IMR-90 (cell line): ENCODE measurements around the gene ATP6V1F. TPM values are rescaled to one million over a fixed set of nuclear protein-coding genes. Genes with fewer than 3 reads are reported as not detected.

ENCODE experiments used
- ATAC-seq: fragments of 200-7000 bp; cut with Tn5 transposase; 2 replicates; pipeline ENCODE4 v1.9.1; 2020; ENCODE audit warnings: low read depth, mild to moderate bottlenecking, moderate library complexity
- BruUV-seq: library from RNA; stranded (reverse); fragments of 400-500 nt; replicated peaks from 2 replicates; lab custom pipeline; 2021; lab: Mats Ljungman, UMichigan
- CTCF ChIA-PET: fragments of 300-600 bp; formaldehyde crosslinking; extraction: SDS; loops from one replicate; lab custom pipeline; 2021; ENCODE audit warnings: antibody characterized with exemption; lab: Yijun Ruan, JAX
- POLR2A ChIA-PET: fragments of 300-600 bp; sonication (Branson Sonifier 250); formaldehyde crosslinking; loops from one replicate; lab custom pipeline; 2022; ENCODE audit warnings: antibody characterized with exemption; ENCODE audit not compliant: unreplicated experiment; lab: Charles Lee
- DNase-seq: peaks from one replicate; pipeline ENCODE4 v3.0.0; 2013
- H2AFZ ChIP-seq: replicated peaks from 2 replicates; pipeline ENCODE3; 2013; ENCODE audit warnings: low read length, mild to moderate bottlenecking; ENCODE audit not compliant: poor library complexity
- H2AK5ac ChIP-seq: 2 replicates; pipeline ENCODE4 v1.6.1; 2013; ENCODE audit warnings: low read depth, low read length, inconsistent platforms
- H2AK9ac ChIP-seq: replicated peaks from 2 replicates; pipeline ENCODE3; 2013; ENCODE audit warnings: mild to moderate bottlenecking, low read depth, low read length, moderate library complexity; ENCODE audit not compliant: poor library complexity
- H2BK120ac ChIP-seq: 2 replicates; pipeline ENCODE4 v1.6.1; 2013; ENCODE audit warnings: low read depth, low read length, inconsistent platforms
- H2BK15ac ChIP-seq: 3 replicates; pipeline ENCODE4 v1.6.1; 2013; ENCODE audit warnings: low read depth, low read length, inconsistent platforms
- H2BK20ac ChIP-seq: 2 replicates; pipeline ENCODE4 v1.6.1; 2013; ENCODE audit warnings: low read depth, mild to moderate bottlenecking, inconsistent platforms, low read length, moderate library complexity
- H2BK5ac ChIP-seq: 2 replicates; pipeline ENCODE4 v1.6.1; 2013; ENCODE audit warnings: mild to moderate bottlenecking, low read depth, low read length, inconsistent platforms; ENCODE audit not compliant: poor library complexity, severe bottlenecking
- H3K14ac ChIP-seq: replicated peaks from 2 replicates; pipeline ENCODE4 v1.6.1; 2013; ENCODE audit warnings: low read depth, low read length, inconsistent platforms
- H3K18ac ChIP-seq: 2 replicates; pipeline ENCODE4 v1.6.1; 2013; ENCODE audit warnings: low read depth, low read length, control low read depth
- H3K23ac ChIP-seq: 2 replicates; pipeline ENCODE4 v1.6.1; 2013; ENCODE audit warnings: low read depth, low read length, inconsistent platforms
- H3K27ac ChIP-seq: 2 replicates; pipeline ENCODE4 v1.5.1; 2013; ENCODE audit warnings: mild to moderate bottlenecking, control low read depth, low read length; ENCODE audit not compliant: insufficient read depth
- H3K27me3 ChIP-seq: 2 replicates; pipeline ENCODE4 v1.6.1; 2013; ENCODE audit warnings: low read length; ENCODE audit not compliant: control insufficient read depth, insufficient read depth
- H3K36me3 ChIP-seq: 2 replicates; pipeline ENCODE4 v1.6.1; 2013; ENCODE audit warnings: low read length, mixed read lengths; ENCODE audit not compliant: control insufficient read depth, insufficient read depth
- H3K4ac ChIP-seq: 2 replicates; pipeline ENCODE4 v1.6.1; 2013; ENCODE audit warnings: low read depth, low read length, inconsistent platforms
- H3K4me1 ChIP-seq: 2 replicates; pipeline ENCODE4 v1.6.1; 2013; ENCODE audit warnings: low read length, mixed read lengths; ENCODE audit not compliant: control insufficient read depth, insufficient read depth
- H3K4me2 ChIP-seq: 2 replicates; pipeline ENCODE4 v1.6.1; 2013; ENCODE audit warnings: low read depth, mild to moderate bottlenecking, control low read depth, low read length, moderate library complexity
- H3K4me3 ChIP-seq: 2 replicates; pipeline ENCODE4 v1.5.1; 2013; ENCODE audit warnings: low read depth, mild to moderate bottlenecking, control low read depth, low read length, moderate library complexity; ENCODE audit not compliant: insufficient read depth
- H3K56ac ChIP-seq: 2 replicates; pipeline ENCODE4 v1.6.1; 2013; ENCODE audit warnings: low read length, inconsistent platforms; ENCODE audit not compliant: insufficient read depth; ENCODE audit errors: extremely low read depth
- H3K79me1 ChIP-seq, 2 experiments: 2 replicates each; pipeline ENCODE4 v1.6.1; 2013; ENCODE audit warnings: low read length in 2 of 2, inconsistent platforms in 1 of 2, low read depth in 1 of 2
- H3K9ac ChIP-seq: 2 replicates; pipeline ENCODE4 v1.6.1; 2013; ENCODE audit warnings: low read depth, low read length, control low read depth
- H3K9me1 ChIP-seq: 2 replicates; pipeline ENCODE4 v1.6.1; 2013; ENCODE audit warnings: low read length, inconsistent platforms; ENCODE audit not compliant: insufficient read depth
- H3K9me3 ChIP-seq: 2 replicates; pipeline ENCODE4 v1.6.1; 2013; ENCODE audit warnings: low read length; ENCODE audit not compliant: control insufficient read depth, insufficient read depth
- H4K20me1 ChIP-seq: 2 replicates; pipeline ENCODE4 v1.6.1; 2013; ENCODE audit warnings: low read length, inconsistent platforms; ENCODE audit not compliant: insufficient read depth
- H4K5ac ChIP-seq: 2 replicates; pipeline ENCODE4 v1.6.1; 2013; ENCODE audit warnings: mild to moderate bottlenecking, low read depth, low read length, control low read depth
- H4K8ac ChIP-seq, 2 experiments: 2 replicates each; pipeline ENCODE4 v1.6.1; 2013; ENCODE audit warnings: low read depth in 2 of 2, low read length in 2 of 2, control low read depth in 1 of 2, inconsistent platforms in 1 of 2
- H4K91ac ChIP-seq: 2 replicates; pipeline ENCODE4 v1.6.1; 2013; ENCODE audit warnings: low read depth, low read length, inconsistent platforms; ENCODE audit not compliant: insufficient read depth
- CEBPB ChIP-seq: IDR thresholded peaks from 2 replicates; pipeline ENCODE4 v1.6.1; 2012; ENCODE audit warnings: low read depth, low read length, improper control_type of control experiment
- POLR2A ChIP-seq: IDR thresholded peaks from 2 replicates; pipeline ENCODE4 v1.6.1; 2012; ENCODE audit warnings: mild to moderate bottlenecking, low read depth, low read length
- WGBS, 2 experiments: methylation state at CpG; one replicate each; pipeline versions ENCODE4 v1.1.5 to v1.1.7; 2013; ENCODE audit warnings: missing lambda C conversion rate in 2 of 2; ENCODE audit not compliant: insufficient read length in 1 of 2; ENCODE audit errors: extremely low coverage in 2 of 2; 5-methylcytosine and 5-hydroxymethylcytosine counted together
- dilution Hi-C: fragments of 300-500 bp; cut with HindIII; formaldehyde crosslinking; loops from one replicate; pipeline ENCODE4 v1.14.3; 2018; ENCODE audit warnings: low sequenced_read_pairs; ENCODE audit not compliant: unreplicated experiment
- in situ Hi-C: fragments of 300-500 bp; cut with MboI; formaldehyde crosslinking; loops from 3 replicates; pipeline ENCODE4 v1.14.3; 2019; ENCODE audit warnings: low sequenced_read_pairs, inconsistent platforms, mixed read lengths
- intact Hi-C: fragments of 100-400 bp; cut with micrococcal nuclease; formaldehyde crosslinking; loops from 2 replicates; pipeline ENCODE4 v1.10.0; 2022
- polyA plus RNA-seq, 3 experiments: library from polyadenylated mRNA; depleted of rRNA; stranded (reverse); fragments of >200 nt; gene quantifications; 2 replicates each; pipeline ENCODE4 v1.2.3, GENCODE V29; 2012; ENCODE audit warnings: low replicate concordance in 1 of 3
- total RNA-seq: library from RNA; depleted of rRNA; stranded (reverse); fragments of >200 nt; gene quantifications from 2 replicates; pipeline ENCODE4 v1.2.3, GENCODE V29; 2012

Gene ATP6V1F
- total and polyA plus RNA-seq, 2 of the 4 experiments (the other 2 are of a cell fraction), result 104 to 321 TPM

DNA sequence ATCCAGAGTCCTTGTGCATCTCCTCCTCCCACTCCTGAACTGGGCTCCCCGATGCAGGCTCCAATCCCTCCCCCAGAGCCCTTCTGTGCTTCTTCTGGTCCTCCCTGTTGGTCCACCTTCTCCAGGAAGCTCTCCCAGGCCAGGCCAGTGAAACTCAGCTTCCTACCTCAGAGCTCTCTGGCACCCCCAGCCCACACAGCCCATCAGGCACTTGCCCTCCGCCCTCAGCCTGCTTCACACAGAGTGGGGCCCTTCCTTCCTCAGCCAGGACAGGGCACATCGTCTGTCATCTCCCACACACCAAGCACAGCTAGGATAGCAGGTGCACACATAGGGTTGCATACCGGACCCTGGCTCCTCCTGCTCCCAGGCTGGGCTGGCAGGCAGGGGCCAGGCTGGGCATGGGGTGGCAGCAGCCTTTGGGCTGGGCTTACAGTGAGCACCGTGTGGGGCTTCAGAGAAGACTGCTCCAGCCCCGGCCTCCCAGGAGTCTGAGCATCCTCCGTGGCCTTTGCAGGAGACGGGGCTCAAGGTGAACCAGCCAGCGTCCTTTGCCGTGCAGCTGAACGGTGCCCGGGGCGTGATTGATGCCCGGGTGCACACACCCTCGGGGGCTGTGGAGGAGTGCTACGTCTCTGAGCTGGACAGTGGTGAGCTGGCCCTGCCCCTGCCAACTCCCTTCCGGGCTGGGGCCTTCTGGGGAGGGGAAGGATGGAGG lies 6.5 kb upstream of the ATP6V1F start:
- Histone ChIP-seq H3K27me3 (no peaks in the 10 kb centered on the region), H3K36me3 (peaks cover 69% of the 10 kb centered on the region), H3K9ac (no peak overlapping the region), H2BK20ac (no peak overlapping the region), H3K4me1 (no peaks in the 10 kb centered on the region), H3K4ac (no peak overlapping the region), H3K23ac (no peak overlapping the region), H3K4me2 (no peak overlapping the region), H4K20me1 (peaks cover 54% of the 10 kb centered on the region), H2AK5ac (no peak overlapping the region), H4K5ac (no peak overlapping the region), H2AFZ (peak overlapping the region; percentile 21), H3K4me3 (no peak overlapping the region), H2BK120ac (no peak overlapping the region), H3K27ac (no peak overlapping the region), H3K14ac (no peak overlapping the region), H3K9me1 (no peaks in the 10 kb centered on the region), H3K18ac (no peak overlapping the region), H3K9me3 (no peaks in the 10 kb centered on the region), H4K8ac (no peak overlapping the region), H2BK5ac (no peak overlapping the region), H2AK9ac (peak overlapping the region; percentile 65), H3K56ac (no peak overlapping the region), H2BK15ac (no peak overlapping the region), H4K91ac (no peak overlapping the region), H3K79me1 (peaks cover 9 to 22% of the 10 kb centered on the region in 2 experiments)
- TF ChIP-seq CEBPB, result no peak
- TF ChIP-seq POLR2A, result no peak
- 93% methylated on average over 5 of the region's 17 CpGs; no CpG with 5 or more reads in 1 of the 2 experiments for WGBS, 2 experiments
- DNase-seq (no peak), ATAC-seq (no peak)
- dilution Hi-C loops (no loop called here), intact Hi-C loops (no loop called here), in situ Hi-C loops (no loop called here)
- CTCF ChIA-PET, result no interaction called here
- POLR2A ChIA-PET, result no interaction called here
- BruUV-seq, result no TSS peak
